Kidney epithelial cell (primary cell): ENCODE measurements around the gene IL18R1. TPM values are rescaled to one million over a fixed set of nuclear protein-coding genes. Genes with fewer than 3 reads are reported as not detected.

Source experiments
- DNase-seq: peaks from one replicate; pipeline ENCODE4 v3.0.0-alpha.2; 2010; ENCODE audit warnings: low read depth
- H3K27me3 ChIP-seq: 2 replicates; pipeline ENCODE4 v1.6.0; 2011; ENCODE audit warnings: low read length; ENCODE audit not compliant: control insufficient read depth, insufficient read depth
- H3K36me3 ChIP-seq: 2 replicates; pipeline ENCODE4 v1.5.1; 2011; ENCODE audit warnings: low read length; ENCODE audit not compliant: control insufficient read depth, insufficient read depth
- H3K4me3 ChIP-seq: 2 replicates; pipeline ENCODE4 v1.5.1; 2011; ENCODE audit warnings: low read depth, mild to moderate bottlenecking, control low read depth, low read length
- CTCF ChIP-seq: IDR thresholded peaks from 2 replicates; pipeline ENCODE4 v1.5.1; 2011; ENCODE audit warnings: mild to moderate bottlenecking, moderate library complexity, low read length, control low read depth, inconsistent platforms; ENCODE audit not compliant: insufficient read depth, poor library complexity, severe bottlenecking
- total RNA-seq: library from RNA; depleted of rRNA; stranded (reverse); fragments of >200 nt; gene quantifications from 2 replicates; pipeline ENCODE4 v1.2.3, GENCODE V29; 2015

Gene IL18R1
- total RNA-seq, 1 donor from 2014 or later = 5.1 TPM

- DNase-seq = no peak
- no peak for TF ChIP-seq CTCF
- no peak overlapping the region for H3K4me3 ChIP-seq
- H3K27me3 ChIP-seq = no peaks in the 10 kb centered on the region
- no peaks in the 10 kb centered on the region for H3K36me3 ChIP-seq
Measured at GRCh38 chr2:102396012-102396411, 40.4 kb downstream of the IL18R1 start.

GRCh38 chr2:102397209-102397608 lies 41.6 kb downstream of the IL18R1 start:
- no peak overlapping the region for H3K4me3 ChIP-seq
- no peak for DNase-seq
- H3K27me3 ChIP-seq = no peaks in the 10 kb centered on the region
- no peaks in the 10 kb centered on the region for H3K36me3 ChIP-seq
- no peak for TF ChIP-seq CTCF

- no peak for DNase-seq
- no peaks in the 10 kb centered on the region for H3K27me3 ChIP-seq
- TF ChIP-seq CTCF = no peak
Measured at GRCh38 chr2:102399499-102400141, 44.0 kb downstream of the IL18R1 start.

GRCh38 chr2:102401456-102401855 lies 45.9 kb downstream of the IL18R1 start:
- no peak for TF ChIP-seq CTCF
- Histone ChIP-seq H3K4me3 (no peak overlapping the region), H3K27me3 (no peaks in the 10 kb centered on the region), H3K36me3 (no peaks in the 10 kb centered on the region)
- no peak for DNase-seq

More at GRCh38 chr2:102399499-102400141, 44.0 kb downstream of the IL18R1 start:
- H3K4me3 ChIP-seq = no peak overlapping the region
- H3K36me3 ChIP-seq = no peaks in the 10 kb centered on the region

GRCh38 chr2:102401865-102402264 lies 46.3 kb downstream of the IL18R1 start:
- no peak overlapping the region for H3K4me3 ChIP-seq
- TF ChIP-seq CTCF = no peak
- no peaks in the 10 kb centered on the region for H3K36me3 ChIP-seq
- no peaks in the 10 kb centered on the region for H3K27me3 ChIP-seq
- DNase-seq = no peak

- TF ChIP-seq CTCF = no peak
- no peak for DNase-seq
- H3K27me3 ChIP-seq = no peaks in the 10 kb centered on the region
- no peaks in the 10 kb centered on the region for H3K36me3 ChIP-seq
- H3K4me3 ChIP-seq = no peak overlapping the region
Measured at GRCh38 chr2:102410952-102411351, 55.4 kb downstream of the IL18R1 start.
